SU-DHL-6 (cell line): Measurements from ENCODE around the gene ACLY.

Experiments used
- H2AFZ ChIP-seq: fragments of 200-600 bp; sonication (generic); 2 replicates; pipeline ENCODE4 v1.6.1; 2014; ENCODE audit warnings: low read depth, mild to moderate bottlenecking, moderate library complexity, mixed read lengths, antibody characterized with exemption, low read length; ENCODE audit not compliant: severe bottlenecking
- H3F3A ChIP-seq: fragments of 200-600 bp; shearing (Covaris generic); 2 replicates; pipeline ENCODE4 v1.6.0; 2016; ENCODE audit warnings: antibody characterized with exemption, mild to moderate bottlenecking; ENCODE audit not compliant: insufficient read depth
- H3K27ac ChIP-seq: fragments of 200-600 bp; sonication (generic); 2 replicates; pipeline ENCODE4 v1.5.1; 2016; ENCODE audit warnings: low read depth, mild to moderate bottlenecking, low read length, moderate library complexity, mixed read lengths
- H3K27me3 ChIP-seq: fragments of 200-600 bp; sonication (generic), shearing (Covaris generic); 2 replicates; pipeline ENCODE4 v1.6.0; 2014; ENCODE audit warnings: mild to moderate bottlenecking, low read length
- H3K36me3 ChIP-seq: fragments of 200-600 bp; sonication (generic); 2 replicates; pipeline ENCODE4 v1.6.1; 2014; ENCODE audit warnings: mild to moderate bottlenecking, low read length, mixed read lengths
- H3K4me2 ChIP-seq: fragments of 300-600, 200-600 bp; shearing (Covaris generic), sonication (generic); 2 replicates; pipeline ENCODE4 v1.6.0; 2014; ENCODE audit warnings: low read length, low read depth, mild to moderate bottlenecking; ENCODE audit not compliant: poor library complexity, severe bottlenecking
- H3K4me3 ChIP-seq: fragments of 200-600 bp; sonication (generic); 2 replicates; pipeline ENCODE4 v1.5.1; 2014; ENCODE audit warnings: antibody characterized with exemption, low read length, mild to moderate bottlenecking, mixed read lengths; ENCODE audit not compliant: insufficient read depth, poor library complexity, severe bottlenecking
- H3K79me2 ChIP-seq: fragments of 200-600 bp; sonication (generic); 2 replicates; pipeline ENCODE4 v1.6.1; 2014; ENCODE audit warnings: mild to moderate bottlenecking, low read length, moderate library complexity; ENCODE audit not compliant: insufficient read depth
- H3K9ac ChIP-seq: fragments of 200-600 bp; sonication (generic); 2 replicates; pipeline ENCODE4 v1.7.0; 2014; ENCODE audit warnings: mild to moderate bottlenecking, low read length
- H3K9me2 ChIP-seq: fragments of 200-600 bp; sonication (generic); replicated peaks from 2 replicates; pipeline ENCODE4 v1.6.1; 2014; ENCODE audit warnings: low read length; ENCODE audit not compliant: insufficient read depth
- H3K9me3 ChIP-seq: fragments of 200-600 bp; sonication (generic); 2 replicates; pipeline ENCODE4 v1.6.1; 2014; ENCODE audit warnings: low read length, mixed read lengths; ENCODE audit not compliant: insufficient read depth
- H4K20me1 ChIP-seq: fragments of 200-600 bp; sonication (generic); 2 replicates; pipeline ENCODE4 v1.6.1; 2014; ENCODE audit warnings: low read depth, mild to moderate bottlenecking, antibody characterized with exemption, low read length, moderate library complexity, mixed read lengths
- EZH2phosphoT487 ChIP-seq: fragments of 200-600 bp; sonication (generic), shearing (Covaris generic); conservative IDR thresholded peaks from 2 replicates; pipeline ENCODE4 v1.6.1; 2018; ENCODE audit warnings: mild to moderate bottlenecking, antibody characterized with exemption, low read length, moderate library complexity, mixed read lengths
- TF ChIP-seq, protein P1 (sequence below): fragments of 200-600 bp; sonication (generic); IDR thresholded peaks from one replicate; pipeline ENCODE4 v1.5.1; 2017; ENCODE audit warnings: antibody characterized with exemption, mild to moderate bottlenecking, low read length, moderate library complexity; ENCODE audit not compliant: insufficient read depth, poor library complexity, severe bottlenecking

Gene ACLY

DNA sequence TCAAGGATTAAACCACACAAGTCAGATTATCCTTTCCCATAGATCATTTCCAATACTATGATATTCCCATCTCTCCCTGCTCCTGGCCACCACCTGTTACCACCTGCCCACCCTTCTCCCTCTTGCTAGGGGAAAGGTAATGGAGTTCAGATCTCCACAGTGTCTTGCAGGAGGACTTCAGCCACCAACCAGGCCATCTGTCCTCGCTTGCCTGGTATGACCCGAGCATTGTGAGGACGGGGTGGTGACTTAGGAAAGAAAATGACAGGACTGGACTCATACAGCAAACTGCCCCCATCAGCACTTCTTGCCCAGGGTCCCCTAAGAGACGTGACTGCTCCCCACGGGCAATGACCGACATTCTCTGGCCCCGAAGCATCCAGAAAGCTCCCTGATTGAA is 95.2 kb downstream of the ACLY start:
- no peak overlapping the region for H3K9ac ChIP-seq
- H3K9me3 ChIP-seq = no peaks in the 10 kb centered on the region
- H2AFZ ChIP-seq = no peak overlapping the region
- TF ChIP-seq EZH2phosphoT487 = no peak
- TF ChIP-seq, protein P1, sequence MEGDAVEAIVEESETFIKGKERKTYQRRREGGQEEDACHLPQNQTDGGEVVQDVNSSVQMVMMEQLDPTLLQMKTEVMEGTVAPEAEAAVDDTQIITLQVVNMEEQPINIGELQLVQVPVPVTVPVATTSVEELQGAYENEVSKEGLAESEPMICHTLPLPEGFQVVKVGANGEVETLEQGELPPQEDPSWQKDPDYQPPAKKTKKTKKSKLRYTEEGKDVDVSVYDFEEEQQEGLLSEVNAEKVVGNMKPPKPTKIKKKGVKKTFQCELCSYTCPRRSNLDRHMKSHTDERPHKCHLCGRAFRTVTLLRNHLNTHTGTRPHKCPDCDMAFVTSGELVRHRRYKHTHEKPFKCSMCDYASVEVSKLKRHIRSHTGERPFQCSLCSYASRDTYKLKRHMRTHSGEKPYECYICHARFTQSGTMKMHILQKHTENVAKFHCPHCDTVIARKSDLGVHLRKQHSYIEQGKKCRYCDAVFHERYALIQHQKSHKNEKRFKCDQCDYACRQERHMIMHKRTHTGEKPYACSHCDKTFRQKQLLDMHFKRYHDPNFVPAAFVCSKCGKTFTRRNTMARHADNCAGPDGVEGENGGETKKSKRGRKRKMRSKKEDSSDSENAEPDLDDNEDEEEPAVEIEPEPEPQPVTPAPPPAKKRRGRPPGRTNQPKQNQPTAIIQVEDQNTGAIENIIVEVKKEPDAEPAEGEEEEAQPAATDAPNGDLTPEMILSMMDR = no peak
- H3K27ac ChIP-seq = no peak overlapping the region
- H3F3A ChIP-seq = no peaks in the 10 kb centered on the region
- no peaks in the 10 kb centered on the region for H3K79me2 ChIP-seq
- no peak overlapping the region for H3K4me3 ChIP-seq
- no peaks in the 10 kb centered on the region for H4K20me1 ChIP-seq
- H3K9me2 ChIP-seq = no peaks in the 10 kb centered on the region
- no peaks in the 10 kb centered on the region for H3K27me3 ChIP-seq
- no peak overlapping the region for H3K4me2 ChIP-seq
- H3K36me3 ChIP-seq = 0 out of 2 replicates have a peak, but pooled peaks cover 2% of the 10 kb centered on the region

DNA sequence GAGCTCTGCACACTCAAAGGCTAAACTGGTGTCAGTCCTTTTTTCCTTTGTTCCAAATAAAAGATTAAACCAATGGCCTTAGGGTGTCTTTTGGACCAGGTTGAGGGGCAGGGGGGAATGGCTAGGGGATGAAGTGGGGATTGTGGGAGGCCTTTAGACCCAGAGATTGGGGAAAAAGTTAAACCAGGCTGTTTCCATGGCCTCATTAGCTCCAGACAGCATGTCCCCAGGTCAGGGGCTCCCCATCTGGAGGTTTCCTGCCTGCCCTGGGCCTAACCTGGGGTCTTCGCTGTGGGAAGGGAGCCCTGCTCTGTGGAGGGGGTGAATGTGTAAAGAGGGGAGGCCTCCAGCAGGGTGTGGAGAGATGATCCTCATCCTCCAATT is 95.6 kb downstream of the ACLY start:
- Histone ChIP-seq H3K27ac (no peak overlapping the region), H3K9ac (no peak overlapping the region), H3F3A (no peaks in the 10 kb centered on the region), H3K4me3 (no peak overlapping the region), H2AFZ (no peak overlapping the region), H3K4me2 (no peak overlapping the region), H3K9me2 (no peaks in the 10 kb centered on the region), H3K36me3 (0 out of 2 replicates have a peak, but pooled peaks cover 2% of the 10 kb centered on the region), H3K9me3 (no peaks in the 10 kb centered on the region), H3K79me2 (no peaks in the 10 kb centered on the region), H4K20me1 (no peaks in the 10 kb centered on the region), H3K27me3 (no peaks in the 10 kb centered on the region)
- TF ChIP-seq EZH2phosphoT487 = no peak

DNA sequence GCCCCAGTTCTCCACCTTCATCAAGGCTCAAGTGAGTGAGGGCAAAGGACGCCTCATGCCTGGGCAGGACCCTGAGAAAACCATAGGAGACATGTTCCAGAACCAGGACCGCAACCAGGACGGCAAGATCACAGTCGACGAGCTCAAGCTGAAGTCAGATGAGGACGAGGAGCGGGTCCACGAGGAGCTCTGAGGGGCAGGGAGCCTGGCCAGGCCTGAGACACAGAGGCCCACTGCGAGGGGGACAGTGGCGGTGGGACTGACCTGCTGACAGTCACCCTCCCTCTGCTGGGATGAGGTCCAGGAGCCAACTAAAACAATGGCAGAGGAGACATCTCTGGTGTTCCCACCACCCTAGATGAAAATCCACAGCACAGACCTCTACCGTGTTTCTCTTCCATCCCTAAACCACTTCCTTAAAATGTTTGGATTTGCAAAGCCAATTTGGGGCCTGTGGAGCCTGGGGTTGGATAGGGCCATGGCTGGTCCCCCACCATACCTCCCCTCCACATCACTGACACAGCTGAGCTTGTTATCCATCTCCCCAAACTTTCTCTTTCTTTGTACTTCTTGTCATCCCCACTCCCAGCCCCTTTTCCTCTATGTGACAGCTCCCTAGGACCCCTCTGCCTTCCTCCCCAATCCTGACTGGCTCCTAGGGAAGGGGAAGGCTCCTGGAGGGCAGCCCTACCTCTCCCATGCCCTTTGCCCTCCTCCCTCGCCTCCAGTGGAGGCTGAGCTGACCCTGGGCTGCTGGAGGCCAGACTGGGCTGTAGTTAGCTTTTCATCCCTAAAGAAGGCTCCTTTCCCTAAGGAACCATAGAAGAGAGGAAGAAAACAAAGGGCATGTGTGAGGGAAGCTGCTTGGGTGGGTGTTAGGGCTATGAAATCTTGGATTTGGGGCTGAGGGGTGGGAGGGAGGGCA is 96.3 kb downstream of the ACLY start:
- Histone ChIP-seq H3K36me3 (no peaks in the 10 kb centered on the region), H3K4me3 (no peak overlapping the region), H3K4me2 (no peak overlapping the region), H3K27ac (no peak overlapping the region), H4K20me1 (no peaks in the 10 kb centered on the region), H3K9me2 (no peaks in the 10 kb centered on the region), H3F3A (no peaks in the 10 kb centered on the region), H3K9me3 (no peaks in the 10 kb centered on the region), H3K27me3 (no peaks in the 10 kb centered on the region), H3K9ac (no peak overlapping the region), H3K79me2 (no peaks in the 10 kb centered on the region), H2AFZ (no peak overlapping the region)
- TF ChIP-seq, protein P1 = no peak
- no peak for TF ChIP-seq EZH2phosphoT487

GRCh38 chr17:41821776-41822175 is 97.0 kb downstream of the ACLY start:
- Histone ChIP-seq H3K79me2 (no peaks in the 10 kb centered on the region), H3K9me2 (no peaks in the 10 kb centered on the region), H2AFZ (no peak overlapping the region), H3K9ac (no peak overlapping the region), H3K27ac (no peak overlapping the region), H3K4me2 (no peak overlapping the region), H3F3A (no peaks in the 10 kb centered on the region), H3K4me3 (no peak overlapping the region), H4K20me1 (no peaks in the 10 kb centered on the region), H3K9me3 (no peaks in the 10 kb centered on the region), H3K27me3 (no peaks in the 10 kb centered on the region), H3K36me3 (no peaks in the 10 kb centered on the region)
- no peak for TF ChIP-seq EZH2phosphoT487
- TF ChIP-seq, protein P1 = no peak
